DND-41 (cell line): ENCODE measurements around the gene CYB561D2.

Experiments used
- ATAC-seq: fragments of 200-7000 bp; cut with Tn5 transposase; 3 replicates; pipeline ENCODE4 v1.9.1; 2021; ENCODE audit warnings: low read depth; ENCODE audit not compliant: insufficient read depth
- DNase-seq: peaks from one replicate; pipeline ENCODE4 v3.0.0-alpha.2; 2020
- H2AFZ ChIP-seq: 2 replicates; pipeline ENCODE4 v1.6.0; 2012; ENCODE audit warnings: low read depth, low read length
- H3K27ac ChIP-seq: 2 replicates; pipeline ENCODE4 v1.5.1; 2012; ENCODE audit warnings: low read length, inconsistent platforms
- H3K27me3 ChIP-seq: fragments of 200-600 bp; sonication (generic); 2 replicates; pipeline ENCODE4 v1.6.0; 2012; ENCODE audit warnings: low read length, mild to moderate bottlenecking, inconsistent platforms; ENCODE audit not compliant: insufficient read depth, poor library complexity
- H3K36me3 ChIP-seq: 2 replicates; pipeline ENCODE4 v1.5.1; 2012; ENCODE audit warnings: low read length, inconsistent platforms; ENCODE audit not compliant: insufficient read depth
- H3K4me1 ChIP-seq: 2 replicates; pipeline ENCODE4 v1.5.1; 2012; ENCODE audit warnings: mild to moderate bottlenecking, low read length; ENCODE audit not compliant: insufficient read depth
- H3K4me2 ChIP-seq: 2 replicates; pipeline ENCODE4 v1.6.0; 2012; ENCODE audit warnings: mild to moderate bottlenecking, moderate library complexity, low read length, inconsistent platforms; ENCODE audit not compliant: insufficient read depth
- H3K4me3 ChIP-seq, 2 experiments: fragments of 200-600 bp in 1 of 2; shearing (Covaris generic) in 1 of 2; 2 replicates each; pipeline ENCODE4 v1.5.1; 2012 to 2016; ENCODE audit warnings: inconsistent platforms in 2 of 2, low read length in 2 of 2, mild to moderate bottlenecking in 2 of 2, low read depth in 1 of 2, moderate library complexity in 1 of 2
- H3K79me2 ChIP-seq: 2 replicates; pipeline ENCODE4 v1.6.0; 2012; ENCODE audit warnings: low read length, inconsistent platforms; ENCODE audit not compliant: insufficient read depth
- H3K9ac ChIP-seq: 2 replicates; pipeline ENCODE4 v1.6.0; 2012; ENCODE audit warnings: low read depth, mild to moderate bottlenecking, inconsistent platforms, low read length, moderate library complexity
- H3K9me3 ChIP-seq: 2 replicates; pipeline ENCODE4 v1.5.1; 2012; ENCODE audit warnings: low read length, moderate library complexity, mild to moderate bottlenecking, inconsistent platforms; ENCODE audit not compliant: insufficient read depth, severe bottlenecking
- H4K20me1 ChIP-seq: 2 replicates; pipeline ENCODE4 v1.6.0; 2012; ENCODE audit warnings: low read length; ENCODE audit not compliant: insufficient read depth
- EZH2 ChIP-seq: IDR thresholded peaks from 3 replicates; pipeline ENCODE4 v1.6.1; 2012; ENCODE audit warnings: borderline replicate concordance, low read depth, mild to moderate bottlenecking, moderate library complexity, low read length, inconsistent platforms; ENCODE audit not compliant: severe bottlenecking
- TF ChIP-seq, protein P1 (sequence below): IDR thresholded peaks from 2 replicates; pipeline ENCODE4 v1.5.1; 2012; ENCODE audit warnings: borderline replicate concordance, low read length, moderate library complexity, mild to moderate bottlenecking; ENCODE audit not compliant: poor library complexity, severe bottlenecking; ENCODE audit errors: extremely low read depth

CYB561D2 gene

GRCh38 chr3:50392101-50392715 is 41.5 kb downstream of the CYB561D2 start:
- H3K79me2 ChIP-seq = no peaks in the 10 kb centered on the region
- no peaks in the 10 kb centered on the region for H3K27me3 ChIP-seq
- H3K36me3 ChIP-seq = no peaks in the 10 kb centered on the region
- ATAC-seq = no peak
- no peak overlapping the region for H3K4me3 ChIP-seq
- no peak overlapping the region for H3K27ac ChIP-seq
- DNase-seq = no peak
- no peaks in the 10 kb centered on the region for H3K4me1 ChIP-seq
- no peak overlapping the region for H3K4me2 ChIP-seq
- no peak overlapping the region for H2AFZ ChIP-seq
- H4K20me1 ChIP-seq = peaks cover 3% of the 10 kb centered on the region; the same call in 1 of the 2 replicates
- no peak for TF ChIP-seq EZH2
- TF ChIP-seq, protein P1, sequence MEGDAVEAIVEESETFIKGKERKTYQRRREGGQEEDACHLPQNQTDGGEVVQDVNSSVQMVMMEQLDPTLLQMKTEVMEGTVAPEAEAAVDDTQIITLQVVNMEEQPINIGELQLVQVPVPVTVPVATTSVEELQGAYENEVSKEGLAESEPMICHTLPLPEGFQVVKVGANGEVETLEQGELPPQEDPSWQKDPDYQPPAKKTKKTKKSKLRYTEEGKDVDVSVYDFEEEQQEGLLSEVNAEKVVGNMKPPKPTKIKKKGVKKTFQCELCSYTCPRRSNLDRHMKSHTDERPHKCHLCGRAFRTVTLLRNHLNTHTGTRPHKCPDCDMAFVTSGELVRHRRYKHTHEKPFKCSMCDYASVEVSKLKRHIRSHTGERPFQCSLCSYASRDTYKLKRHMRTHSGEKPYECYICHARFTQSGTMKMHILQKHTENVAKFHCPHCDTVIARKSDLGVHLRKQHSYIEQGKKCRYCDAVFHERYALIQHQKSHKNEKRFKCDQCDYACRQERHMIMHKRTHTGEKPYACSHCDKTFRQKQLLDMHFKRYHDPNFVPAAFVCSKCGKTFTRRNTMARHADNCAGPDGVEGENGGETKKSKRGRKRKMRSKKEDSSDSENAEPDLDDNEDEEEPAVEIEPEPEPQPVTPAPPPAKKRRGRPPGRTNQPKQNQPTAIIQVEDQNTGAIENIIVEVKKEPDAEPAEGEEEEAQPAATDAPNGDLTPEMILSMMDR = no peak
- no peak overlapping the region for H3K9ac ChIP-seq
- H3K9me3 ChIP-seq = no peaks in the 10 kb centered on the region

DNA sequence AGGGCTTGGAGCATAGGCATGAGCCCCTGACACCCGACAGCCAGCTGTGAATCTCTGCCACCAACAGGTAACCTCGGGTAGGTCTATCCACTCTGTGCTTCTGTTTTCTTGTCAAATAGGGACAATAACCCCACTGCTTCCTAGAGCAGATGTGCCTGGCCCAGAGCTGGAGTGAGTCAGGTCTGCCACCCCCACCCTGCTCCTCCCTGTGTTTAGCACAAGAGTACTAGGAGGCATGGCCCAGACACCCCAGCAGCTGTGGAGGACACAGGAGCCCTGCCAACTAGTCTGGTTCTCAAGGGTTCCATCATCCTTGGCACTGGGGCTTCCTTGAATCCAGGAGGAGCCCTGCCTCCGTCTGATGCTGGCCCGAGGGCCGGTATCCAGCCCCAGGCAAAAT is 42.4 kb downstream of the CYB561D2 start:
- H4K20me1 ChIP-seq = peaks cover 3% of the 10 kb centered on the region; the same call in 1 of the 2 replicates
- H3K9me3 ChIP-seq = no peaks in the 10 kb centered on the region
- no peak overlapping the region for H3K27ac ChIP-seq
- no peak overlapping the region for H3K9ac ChIP-seq
- no peak overlapping the region for H2AFZ ChIP-seq
- ATAC-seq (no peak), DNase-seq (no peak)
- no peaks in the 10 kb centered on the region for H3K79me2 ChIP-seq
- no peaks in the 10 kb centered on the region for H3K36me3 ChIP-seq
- H3K4me3 ChIP-seq = no peak overlapping the region
- no peak overlapping the region for H3K4me2 ChIP-seq
- H3K4me1 ChIP-seq = no peaks in the 10 kb centered on the region
- H3K27me3 ChIP-seq = no peaks in the 10 kb centered on the region
- TF ChIP-seq, protein P1 = no peak
- no peak for TF ChIP-seq EZH2

- Histone ChIP-seq H3K4me2 (no peak overlapping the region), H3K79me2 (no peaks in the 10 kb centered on the region), H3K4me1 (no peaks in the 10 kb centered on the region), H2AFZ (no peak overlapping the region), H4K20me1 (peaks cover 6% of the 10 kb centered on the region; the same call in 1 of the 2 replicates), H3K4me3 (no peak overlapping the region), H3K9ac (no peak overlapping the region), H3K27me3 (peaks cover 3% of the 10 kb centered on the region), H3K27ac (no peak overlapping the region), H3K9me3 (no peaks in the 10 kb centered on the region), H3K36me3 (no peaks in the 10 kb centered on the region)
- ATAC-seq = no peak
- TF ChIP-seq, protein P1 = no peak
- TF ChIP-seq EZH2 = no peak
- DNase-seq = no peak
Observed at GRCh38 chr3:50395070-50395860, 44.6 kb downstream of the CYB561D2 start.
